HG03571 (cell line): Measurements from ENCODE around the gene SLC7A4.
"Not testable (repeated sequence)": the region's sequence is repeated elsewhere in the genome, so short reads cannot be mapped to it uniquely, and the experiment has no call there.

ENCODE experiments used
- ATAC-seq: cut with Tn5 transposase; IDR thresholded peaks from one replicate; pipeline ENCODE4 v1.9.1; 2021; ENCODE audit not compliant: unreplicated experiment

SLC7A4 gene

GRCh38 chr22:21064917-21065864 is 32.8 kb upstream of the SLC7A4 start:
- ATAC-seq = no peak

- not testable (repeated sequence) for ATAC-seq
Observed at GRCh38 chr22:21064425-21064824, 32.1 kb upstream of the SLC7A4 start.

DNA sequence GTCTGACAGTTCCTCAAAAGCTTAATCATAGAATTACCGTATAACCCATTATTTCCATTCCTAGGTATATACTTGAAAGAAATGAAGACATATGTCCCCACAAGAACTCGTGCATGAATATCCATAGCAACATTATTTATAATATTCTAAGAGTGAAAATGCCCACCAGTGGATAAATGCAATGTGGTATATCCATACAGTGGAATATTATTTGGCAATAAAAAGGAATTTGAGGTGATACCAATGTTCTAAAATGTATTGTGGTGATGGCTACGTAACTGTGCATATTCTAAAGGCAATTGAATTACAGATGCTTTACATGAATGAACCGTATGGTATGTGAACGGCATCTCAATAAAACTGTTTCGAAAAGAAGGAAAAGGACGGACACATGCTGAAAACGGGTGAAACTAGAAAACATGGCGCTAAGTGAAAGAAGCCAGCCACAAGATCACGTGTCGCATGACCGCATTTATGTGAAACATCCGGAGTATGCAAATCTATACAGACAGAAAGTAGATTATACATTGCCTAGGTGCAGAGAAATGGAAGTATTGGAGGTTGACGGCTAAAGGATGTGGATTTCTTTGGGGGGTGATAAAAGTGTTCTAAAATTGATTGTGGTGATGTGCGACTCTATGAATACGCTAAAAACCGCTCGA is 29.4 kb upstream of the SLC7A4 start:
- ATAC-seq = not testable (repeated sequence)

- ATAC-seq = not testable (repeated sequence)
Observed at GRCh38 chr22:21060363-21060762, 28.0 kb upstream of the SLC7A4 start.

- no peak for ATAC-seq
Observed at GRCh38 chr22:21055880-21056319, 23.5 kb upstream of the SLC7A4 start.

DNA sequence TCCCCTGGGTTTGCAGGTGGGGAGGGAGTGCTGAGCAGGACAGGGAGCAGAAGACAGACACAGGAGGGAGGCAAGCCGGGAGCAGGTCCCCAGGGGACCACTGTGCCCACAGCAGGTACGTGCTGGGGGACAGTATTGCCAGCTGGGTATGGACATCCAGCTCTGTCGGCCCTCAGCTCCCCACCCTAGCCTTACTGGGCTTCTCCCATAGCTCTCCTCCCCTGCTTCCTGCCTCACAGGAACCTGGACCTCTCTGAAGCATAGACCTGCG is 23.1 kb upstream of the SLC7A4 start:
- no peak for ATAC-seq

DNA sequence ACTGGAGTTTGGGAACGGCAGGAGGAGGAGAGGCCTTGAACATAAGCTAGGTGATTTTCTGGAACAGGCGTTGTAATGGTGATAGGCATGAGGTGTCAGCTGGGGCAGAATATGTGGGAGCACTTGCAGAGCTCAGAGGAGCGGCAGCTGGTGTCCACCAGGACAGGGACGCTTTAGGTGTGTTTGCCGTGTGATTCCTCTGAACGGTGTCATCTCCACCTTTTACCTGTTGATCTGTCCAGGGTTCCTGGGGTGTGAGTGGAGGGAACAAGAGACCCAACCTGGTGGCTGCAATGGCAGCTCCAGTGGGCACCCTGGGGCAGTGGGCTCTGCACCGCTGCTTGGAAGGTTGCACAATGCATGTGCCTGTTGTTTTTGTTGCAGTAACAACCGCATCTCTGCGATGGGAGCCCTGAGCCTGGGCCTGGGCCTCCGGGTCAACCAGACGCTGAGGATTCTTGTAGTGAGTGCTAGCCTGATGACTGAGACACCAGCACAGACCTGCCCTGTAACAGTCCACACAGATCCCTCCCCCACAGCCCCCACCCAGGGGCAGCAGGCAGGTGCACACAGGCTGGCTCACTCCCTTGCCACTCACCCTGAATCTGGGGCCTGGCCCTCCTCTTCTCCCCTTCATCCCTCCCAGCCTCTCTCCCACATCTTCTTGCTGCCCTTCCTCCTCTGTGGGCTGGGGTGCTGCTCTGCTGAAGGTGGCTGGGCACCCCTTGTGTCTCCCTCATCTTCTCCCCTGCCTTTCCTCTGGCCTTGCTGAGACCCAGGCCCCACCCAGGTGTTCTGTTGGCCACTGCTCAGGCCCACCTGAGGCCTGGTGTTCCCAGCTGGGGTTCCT is 22.6 kb upstream of the SLC7A4 start:
- no peak for ATAC-seq

DNA sequence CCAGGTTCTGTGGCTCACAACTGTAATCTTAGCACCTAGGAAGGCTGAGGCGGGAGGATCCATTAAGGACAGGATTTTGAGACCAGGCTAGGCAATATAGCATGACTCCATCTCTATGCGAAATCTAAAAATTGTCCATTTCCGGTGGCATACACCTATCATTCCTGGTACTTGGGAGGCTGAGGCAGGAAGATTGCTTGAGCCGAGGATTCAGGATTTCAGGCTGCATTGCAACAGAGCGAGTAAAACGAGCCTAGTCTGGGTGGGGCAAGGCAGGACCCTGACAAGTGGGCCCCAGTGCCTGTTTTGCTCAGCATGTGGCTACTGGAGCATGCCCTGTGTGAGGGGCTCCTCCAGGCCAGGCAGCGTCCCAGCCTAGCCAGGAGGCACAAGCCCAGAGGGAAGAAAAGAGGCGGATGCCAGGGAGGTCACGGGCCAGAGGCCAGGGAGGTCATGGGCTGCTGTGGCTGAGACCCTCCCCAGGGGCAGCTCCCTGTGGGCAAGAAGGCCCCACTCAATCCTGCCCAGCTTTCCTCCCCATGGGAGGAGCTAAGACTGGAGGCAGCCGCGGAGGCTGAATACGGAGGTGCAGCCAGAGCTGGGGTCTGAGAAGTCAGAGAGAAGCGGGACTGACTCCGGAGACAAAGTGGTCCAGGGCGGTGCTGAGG is 21.8 kb upstream of the SLC7A4 start:
- ATAC-seq = no peak

DNA sequence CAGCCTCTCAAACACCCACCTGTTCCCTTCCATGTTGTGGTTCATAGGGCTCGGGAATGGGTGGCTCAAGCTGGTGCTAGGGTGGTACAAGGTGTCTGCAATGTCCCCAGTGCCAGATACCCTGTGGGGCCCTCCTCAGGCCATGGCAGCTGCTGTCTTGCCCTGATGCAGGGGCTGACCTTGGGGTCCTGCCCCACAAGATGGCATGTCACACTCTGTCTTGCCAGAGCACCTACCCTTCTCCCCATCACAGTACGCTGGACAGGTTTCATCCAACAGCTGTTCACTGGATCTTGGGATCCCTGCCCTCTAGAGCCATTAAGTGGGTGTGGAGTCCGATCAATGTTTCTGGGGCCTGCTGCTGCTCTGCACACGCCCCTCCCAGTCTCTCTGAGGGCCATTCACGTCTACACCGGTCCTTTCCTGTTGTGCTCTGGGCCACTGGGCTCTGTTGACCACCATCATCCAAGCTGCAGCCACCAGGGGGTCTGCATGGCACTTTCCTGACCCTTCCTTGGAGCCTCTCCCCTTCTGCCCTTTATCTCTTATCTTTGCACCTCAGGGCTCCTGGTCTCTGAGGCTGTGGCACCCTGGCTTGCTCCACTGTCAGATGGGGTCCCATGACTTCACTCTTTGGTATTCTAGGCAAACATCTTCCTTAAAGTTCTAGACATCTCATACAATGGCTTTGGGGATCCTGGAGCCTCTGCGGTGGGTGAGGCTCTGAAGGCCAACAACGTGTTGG is 20.5 kb upstream of the SLC7A4 start:
- no peak for ATAC-seq

GRCh38 chr22:21051831-21052400 is 19.6 kb upstream of the SLC7A4 start:
- no peak for ATAC-seq

DNA sequence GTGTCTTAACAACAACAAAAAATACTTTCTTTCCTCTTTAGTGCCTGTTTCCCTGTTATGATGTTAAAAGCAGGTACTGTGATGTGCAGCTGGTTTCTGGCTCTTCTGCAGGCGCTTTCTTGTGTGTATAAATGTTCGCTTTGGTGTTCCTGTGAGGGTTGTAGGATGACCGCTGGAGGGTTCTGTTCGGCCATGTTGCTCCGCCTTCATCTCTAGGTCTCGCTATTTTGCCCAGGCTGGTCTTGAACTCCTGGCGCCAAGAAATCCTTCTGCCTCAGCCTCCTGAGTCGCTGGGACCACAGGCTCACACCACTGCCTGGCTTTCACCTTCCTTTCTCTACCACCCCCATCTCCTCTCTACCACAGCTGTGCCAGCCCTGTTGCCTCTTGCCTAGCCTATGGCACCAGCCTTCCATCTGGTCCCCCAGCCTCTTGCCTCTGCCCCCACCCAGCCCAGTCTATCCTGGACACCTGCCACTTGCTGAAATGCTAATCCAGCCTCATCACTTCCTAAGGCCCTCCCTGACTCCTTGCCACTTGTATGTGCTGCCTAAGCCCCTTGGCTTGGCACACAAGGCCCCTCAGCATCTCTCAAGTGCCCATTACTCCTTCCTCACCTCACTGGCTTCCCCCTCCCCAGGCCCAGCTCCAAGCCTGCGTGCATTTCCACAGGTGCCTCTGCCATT is 18.9 kb upstream of the SLC7A4 start:
- no peak for ATAC-seq

DNA sequence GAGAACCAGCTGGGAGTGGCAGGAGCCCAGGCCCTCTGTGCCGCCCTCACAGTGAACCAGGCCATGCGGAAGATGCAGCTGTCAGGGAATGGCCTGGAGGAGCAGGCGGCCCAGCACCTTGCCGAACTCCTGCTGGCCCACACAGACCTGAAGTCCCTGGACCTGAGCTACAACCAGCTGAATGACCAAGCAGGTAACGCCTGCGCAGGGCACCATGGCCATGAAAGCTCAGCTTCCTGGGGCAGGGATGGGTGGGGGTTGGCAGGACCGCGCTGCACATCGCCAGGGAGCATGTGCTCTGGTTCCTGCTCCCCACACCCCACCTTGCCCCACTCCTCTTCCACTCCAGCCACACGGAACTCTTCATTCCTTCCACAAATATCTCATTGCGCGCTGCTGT is 16.6 kb upstream of the SLC7A4 start:
- not testable (repeated sequence) for ATAC-seq

- not testable (repeated sequence) for ATAC-seq
Observed at GRCh38 chr22:21048448-21048847, 16.1 kb upstream of the SLC7A4 start.

DNA sequence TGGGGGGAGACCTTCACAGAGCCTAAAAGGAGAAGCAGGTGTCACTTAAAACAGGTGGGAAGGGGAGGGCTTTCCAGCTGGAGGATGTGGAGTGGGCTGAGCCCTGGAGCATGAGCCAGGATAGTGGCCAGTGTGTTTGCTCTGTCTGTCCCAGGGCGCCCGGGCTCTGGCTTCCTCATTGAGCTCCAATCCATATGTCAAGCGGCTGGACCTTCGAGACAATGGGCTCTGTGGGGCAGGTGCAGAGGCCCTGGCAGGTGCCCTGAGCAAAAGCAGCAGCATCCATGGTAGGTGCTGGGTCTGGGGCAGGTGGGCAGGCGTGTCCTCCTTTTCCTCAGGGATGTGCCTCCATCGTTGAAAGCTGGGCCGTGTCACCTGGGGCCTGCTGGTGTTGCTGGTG is 15.4 kb upstream of the SLC7A4 start:
- ATAC-seq = no peak

DNA sequence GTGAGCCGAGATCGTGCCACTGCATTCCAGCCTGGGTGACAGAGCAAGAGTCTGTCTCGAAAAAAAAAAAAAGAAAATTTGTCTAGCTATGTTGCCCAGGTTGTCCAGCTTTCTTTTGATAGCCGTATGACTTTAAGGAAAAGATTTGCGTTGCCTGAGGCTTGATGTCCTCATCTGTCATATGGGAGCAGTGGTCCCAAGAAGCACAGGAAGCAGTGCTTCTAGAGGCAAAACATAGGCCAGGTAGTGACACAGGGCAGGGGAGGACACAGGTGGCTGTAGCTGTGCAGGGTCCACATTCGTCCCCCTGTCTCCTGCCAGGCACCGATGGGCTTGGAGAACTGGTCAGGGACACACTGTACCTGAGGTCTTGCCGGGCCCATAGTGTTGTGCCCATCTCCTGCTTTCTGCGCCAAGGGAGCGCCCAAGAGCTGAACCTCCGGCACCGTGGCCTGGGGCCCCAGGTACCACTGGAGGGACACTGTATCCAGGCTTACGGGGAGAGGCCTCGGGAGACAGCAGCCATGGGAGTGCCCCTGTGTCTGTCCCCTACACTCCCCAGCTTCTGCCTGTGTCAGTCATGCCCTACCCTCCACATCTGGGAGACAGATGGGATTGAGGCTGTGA is 14.8 kb upstream of the SLC7A4 start:
- ATAC-seq = no peak

DNA sequence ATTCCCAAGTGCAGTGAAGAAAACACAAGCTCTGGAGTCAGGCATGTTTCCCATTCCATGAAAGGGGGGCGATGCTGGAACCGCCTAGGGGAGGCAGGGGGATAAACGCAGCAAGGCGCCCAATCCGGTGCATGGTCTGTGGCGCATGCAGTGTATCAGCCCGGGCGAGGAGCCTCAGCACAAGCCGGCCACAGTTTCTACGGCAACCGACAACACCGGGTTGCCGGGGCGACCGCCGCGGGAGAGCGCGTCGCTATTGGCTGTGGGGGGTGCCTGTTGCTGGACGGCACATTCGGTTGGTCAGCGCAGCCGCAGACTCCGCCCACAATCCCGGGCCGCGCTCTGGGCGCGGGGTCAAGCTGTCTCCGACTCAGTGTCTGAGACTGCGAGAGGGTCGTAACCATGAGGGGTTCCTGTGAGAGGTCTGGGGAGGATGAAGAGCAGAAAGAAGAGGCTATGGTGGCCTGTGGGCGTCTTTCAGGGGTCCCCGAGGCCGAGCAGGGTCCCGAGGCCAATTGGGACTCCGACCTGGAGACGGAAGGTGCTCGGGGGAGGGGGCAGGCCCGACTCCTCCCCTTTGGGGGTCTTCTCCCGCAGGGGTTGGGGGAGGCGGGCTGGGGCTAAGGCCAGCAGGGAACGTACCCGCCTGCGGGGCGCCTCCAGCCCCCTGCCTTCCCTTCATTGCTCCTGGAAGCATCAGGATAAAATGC is 13.4 kb upstream of the SLC7A4 start, which contains the start of gene LRRC74B:
Gene LRRC74B, plus strand, starts transcription at position 362 of the 710 bp plus-strand sequence. Its CDS starts 41 bp downstream, at position 403.
- ATAC-seq = peak; percentile 95

DNA sequence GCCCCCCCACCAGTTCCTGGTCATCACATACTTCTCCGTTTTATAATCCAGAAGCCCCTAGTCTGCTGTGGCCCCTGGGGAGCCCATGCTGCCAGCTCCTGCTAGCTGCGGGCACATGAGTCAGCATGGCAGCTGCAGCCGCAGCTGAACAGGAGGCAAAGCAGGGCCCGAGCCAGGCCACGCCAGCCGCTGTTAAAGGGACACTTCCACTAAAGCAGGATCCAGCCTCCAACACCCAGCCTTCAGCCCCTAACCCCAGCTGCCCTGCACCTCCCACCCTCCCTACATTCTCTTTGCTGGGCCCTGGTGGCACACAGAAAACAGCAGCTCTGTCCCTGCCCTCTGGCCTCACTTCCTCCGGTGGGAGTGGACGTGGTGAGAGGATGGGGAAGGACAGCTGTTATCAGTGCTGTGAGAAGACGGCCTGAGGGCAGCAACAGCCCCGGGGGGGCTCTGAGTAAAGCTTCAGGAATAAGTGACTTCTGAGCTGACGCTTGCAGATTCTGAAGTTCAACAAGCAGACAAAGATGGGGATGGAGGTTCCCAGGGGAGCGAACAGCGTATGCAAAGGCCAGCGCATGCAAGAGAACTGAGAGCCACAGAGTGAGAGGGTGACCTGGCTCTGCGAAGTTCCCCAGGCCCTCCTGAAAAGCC is 12.7 kb upstream of the SLC7A4 start:
- ATAC-seq = no peak
